Measurements from ENCODE around the gene NOSIP. TPM values are rescaled to one million over a fixed set of nuclear protein-coding genes. Genes with fewer than 3 reads are reported as not detected.

NOSIP gene
- total RNA-seq, 1 donor from 2014 or later: 82.1 TPM

- H3K4me1 Mint-ChIP-seq (ENCODE audit: low read depth): peaks cover 18% of the 10 kb centered on the region
- no peak for TF ChIP-seq CTCF (IDR thresholded peaks at IDR 0.05; ENCODE audit: unreplicated experiment)
- H3K36me3 Mint-ChIP-seq (ENCODE audit: insufficient read depth): peaks cover 3% of the 10 kb centered on the region
- H3K4me3 Mint-ChIP-seq (ENCODE audit: low read depth): no peak overlapping the region
- DNase-seq (ENCODE audit: low spot score, unreplicated experiment): no peak
- H3K27me3 Mint-ChIP-seq: no peaks in the 10 kb centered on the region
- H3K27ac Mint-ChIP-seq: no peak overlapping the region
- H3K9me3 Mint-ChIP-seq (ENCODE audit: low read depth): no peaks in the 10 kb centered on the region
These were observed 6.1 kb downstream of the NOSIP start for GRCh38 chr19:49574206-49574755.

GRCh38 chr19:49573425-49573824 is 6.9 kb downstream of the NOSIP start:
- no peak overlapping the region for H3K4me3 Mint-ChIP-seq (ENCODE audit: low read depth)
- peaks cover 12% of the 10 kb centered on the region for H3K4me1 Mint-ChIP-seq (ENCODE audit: low read depth)
- no peak for TF ChIP-seq CTCF (IDR thresholded peaks at IDR 0.05; ENCODE audit: unreplicated experiment)
- peaks cover 4% of the 10 kb centered on the region for H3K36me3 Mint-ChIP-seq (ENCODE audit: insufficient read depth)
- H3K27me3 Mint-ChIP-seq: no peaks in the 10 kb centered on the region
- DNase-seq (ENCODE audit: low spot score, unreplicated experiment): no peak
- no peak overlapping the region for H3K27ac Mint-ChIP-seq
- H3K9me3 Mint-ChIP-seq (ENCODE audit: low read depth): no peaks in the 10 kb centered on the region

GRCh38 chr19:49573009-49573408 is 7.3 kb downstream of the NOSIP start:
- Mint-ChIP-seq H3K36me3 (ENCODE audit: insufficient read depth) (peaks cover 6% of the 10 kb centered on the region), H3K27ac (no peak overlapping the region), H3K4me3 (ENCODE audit: low read depth) (no peak overlapping the region), H3K27me3 (no peaks in the 10 kb centered on the region), H3K4me1 (ENCODE audit: low read depth) (peaks cover 16% of the 10 kb centered on the region), H3K9me3 (ENCODE audit: low read depth) (no peaks in the 10 kb centered on the region)
- TF ChIP-seq CTCF (IDR thresholded peaks at IDR 0.05; ENCODE audit: unreplicated experiment): no peak
- no peak for DNase-seq (ENCODE audit: low spot score, unreplicated experiment)

- Mint-ChIP-seq H3K27ac (no peak overlapping the region), H3K27me3 (no peaks in the 10 kb centered on the region), H3K4me3 (ENCODE audit: low read depth) (no peak overlapping the region), H3K9me3 (ENCODE audit: low read depth) (no peaks in the 10 kb centered on the region), H3K36me3 (ENCODE audit: insufficient read depth) (peaks cover 6% of the 10 kb centered on the region), H3K4me1 (ENCODE audit: low read depth) (peaks cover 19% of the 10 kb centered on the region)
- DNase-seq (ENCODE audit: low spot score, unreplicated experiment): no peak
- no peak for TF ChIP-seq CTCF (IDR thresholded peaks at IDR 0.05; ENCODE audit: unreplicated experiment)
These were observed 9.2 kb downstream of the NOSIP start for GRCh38 chr19:49570997-49571676.

- H3K4me1 Mint-ChIP-seq (ENCODE audit: low read depth): peaks cover 19% of the 10 kb centered on the region
- no peaks in the 10 kb centered on the region for H3K9me3 Mint-ChIP-seq (ENCODE audit: low read depth)
- peak overlapping the region; percentile 82 for H3K27ac Mint-ChIP-seq
- peaks cover 6% of the 10 kb centered on the region for H3K36me3 Mint-ChIP-seq (ENCODE audit: insufficient read depth)
- no peaks in the 10 kb centered on the region for H3K27me3 Mint-ChIP-seq
- peak; percentile 51 for DNase-seq (ENCODE audit: low spot score, unreplicated experiment)
- no peak overlapping the region for H3K4me3 Mint-ChIP-seq (ENCODE audit: low read depth)
- TF ChIP-seq CTCF (IDR thresholded peaks at IDR 0.05; ENCODE audit: unreplicated experiment): peak; percentile 100
These were observed 10.1 kb downstream of the NOSIP start for GRCh38 chr19:49570138-49570856.

Measured in progenitor cell of endocrine pancreas (in vitro differentiated cells).